ENCODE results near the gene PSMD6.

DNA sequence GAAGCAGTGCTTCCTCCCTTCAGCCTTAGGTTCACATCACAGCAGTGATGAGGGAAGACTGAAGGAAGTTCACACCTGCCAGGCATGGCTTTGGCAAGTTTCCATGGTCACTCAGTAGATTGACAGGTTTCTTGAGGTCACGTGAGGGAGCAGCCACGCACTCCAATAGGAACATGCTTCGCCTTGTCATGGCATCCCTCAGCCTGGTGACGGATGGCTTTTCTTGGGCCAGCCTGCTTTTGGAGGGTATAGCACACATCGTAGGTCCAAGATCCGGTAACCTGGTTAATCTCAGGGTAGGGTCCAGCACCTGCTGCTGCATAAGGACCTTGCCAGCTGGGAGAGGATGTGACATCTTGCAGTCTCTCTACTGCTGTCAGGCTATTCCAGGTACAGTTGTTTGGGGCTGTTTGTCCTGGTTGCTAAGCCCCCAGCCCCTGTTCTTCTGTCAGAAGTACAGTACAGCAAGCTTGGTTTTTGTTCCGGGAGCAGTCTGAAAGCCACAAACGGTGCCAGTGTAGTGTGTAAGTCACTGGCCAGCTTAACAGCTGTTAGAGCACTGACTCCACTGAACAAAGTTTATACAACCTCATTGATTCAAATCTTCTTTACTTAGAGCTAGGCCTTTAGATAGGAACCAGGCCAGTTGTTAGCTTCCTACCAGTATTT, 42.3 kb downstream of the PSMD6 start:
- TF ChIP-seq, protein P1, sequence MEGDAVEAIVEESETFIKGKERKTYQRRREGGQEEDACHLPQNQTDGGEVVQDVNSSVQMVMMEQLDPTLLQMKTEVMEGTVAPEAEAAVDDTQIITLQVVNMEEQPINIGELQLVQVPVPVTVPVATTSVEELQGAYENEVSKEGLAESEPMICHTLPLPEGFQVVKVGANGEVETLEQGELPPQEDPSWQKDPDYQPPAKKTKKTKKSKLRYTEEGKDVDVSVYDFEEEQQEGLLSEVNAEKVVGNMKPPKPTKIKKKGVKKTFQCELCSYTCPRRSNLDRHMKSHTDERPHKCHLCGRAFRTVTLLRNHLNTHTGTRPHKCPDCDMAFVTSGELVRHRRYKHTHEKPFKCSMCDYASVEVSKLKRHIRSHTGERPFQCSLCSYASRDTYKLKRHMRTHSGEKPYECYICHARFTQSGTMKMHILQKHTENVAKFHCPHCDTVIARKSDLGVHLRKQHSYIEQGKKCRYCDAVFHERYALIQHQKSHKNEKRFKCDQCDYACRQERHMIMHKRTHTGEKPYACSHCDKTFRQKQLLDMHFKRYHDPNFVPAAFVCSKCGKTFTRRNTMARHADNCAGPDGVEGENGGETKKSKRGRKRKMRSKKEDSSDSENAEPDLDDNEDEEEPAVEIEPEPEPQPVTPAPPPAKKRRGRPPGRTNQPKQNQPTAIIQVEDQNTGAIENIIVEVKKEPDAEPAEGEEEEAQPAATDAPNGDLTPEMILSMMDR (IDR thresholded peaks at IDR 0.05): no peak
- TF ChIP-seq POLR2AphosphoS5 (IDR thresholded peaks at IDR 0.05) (no peak), POLR2A (IDR thresholded peaks at IDR 0.05) (no peak)
